ENCODE measurements around the gene SLC44A3. TPM values are rescaled to one million over a fixed set of nuclear protein-coding genes. Genes with fewer than 3 reads are reported as not detected.

SLC44A3 gene
- total and polyA plus RNA-seq, 4 experiments from 2014 or later, result 1.1 to 2.3 (median 1.9) TPM

DNA sequence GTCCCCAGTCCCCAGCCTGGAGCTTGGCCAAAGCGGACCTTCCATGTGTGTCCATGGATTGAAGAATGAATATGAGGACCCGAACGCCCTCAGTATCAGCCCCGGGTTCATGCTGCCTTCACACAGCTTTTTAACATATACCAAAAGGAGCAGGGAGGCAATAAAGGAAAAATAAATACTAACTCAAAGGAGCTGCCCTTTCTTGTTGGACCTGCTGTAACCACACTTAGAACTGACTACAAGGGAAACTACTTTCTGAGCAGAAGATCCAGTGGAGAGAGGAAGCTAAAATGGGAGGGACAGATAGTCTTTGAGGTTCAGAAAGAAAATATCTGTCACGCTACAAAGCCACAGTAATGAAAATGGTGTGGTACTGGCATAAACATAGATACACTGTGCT, 58.2 kb downstream of the SLC44A3 start:
- CTCF ChIA-PET (ENCODE audit: partially characterized antibody), result no interaction called here
- intact Hi-C loops (cut with micrococcal nuclease), result no loop called here

DNA sequence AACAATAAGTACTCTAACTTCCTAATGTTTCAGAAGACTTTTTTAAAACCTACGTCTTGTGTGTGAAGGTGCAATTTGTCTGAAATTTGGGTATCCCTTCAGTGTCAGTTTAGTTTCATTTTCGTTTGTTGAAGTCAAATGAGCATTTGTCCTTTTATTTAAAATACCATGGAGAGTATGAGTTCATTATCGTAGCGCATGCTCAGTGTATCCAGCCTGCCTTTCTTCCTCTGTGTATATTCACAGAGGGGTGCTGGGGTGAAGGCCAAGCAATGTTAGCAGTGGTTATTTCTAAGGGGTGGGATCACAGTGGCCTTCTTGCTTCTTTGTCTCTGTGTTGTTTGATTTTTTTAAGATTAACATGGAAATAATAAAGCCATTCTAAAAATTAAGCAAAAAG, 63.5 kb downstream of the SLC44A3 start:
- intact Hi-C loops (cut with micrococcal nuclease), result no loop called here
- no peaks in the 10 kb centered on the region for H3K36me3 ChIP-seq (ENCODE audit: insufficient read depth, low read length)
- DNase-seq, result peak in 4 of 5 donors; percentile 11 to 32 (median 21)
- ChIA-PET CTCF (ENCODE audit: partially characterized antibody) (no interaction called here), POLR2A (ENCODE audit: partially characterized antibody) (no interaction called here)
- Mint-ChIP-seq H3K27me3 (no peaks in the 10 kb centered on the region), H3K4me3 (peak overlapping the region; percentile 41 to 79 (median 73)), H3K9me3 (peaks cover 0 to 2% (median 0%) of the 10 kb centered on the region in 8 donors), H3K27ac (peak overlapping the region in 6 of 7 donors; percentile 40 to 88 (median 78)), H3K36me3 (no peaks in the 10 kb centered on the region), H3K4me1 (peaks cover 11 to 15% (median 11%) of the 10 kb centered on the region in 4 donors)
- no peaks in the 10 kb centered on the region for H3K9me3 ChIP-seq (ENCODE audit: control insufficient read depth in 1 of 2, low read length in 2 of 2)
- H3K4me3 ChIP-seq (ENCODE audit: low read length in 2 of 2), result peak overlapping the region in 1 of 2 donors; percentile 25
- H3K4me1 ChIP-seq (ENCODE audit: insufficient read depth, low read length), result peaks cover 6% of the 10 kb centered on the region
- no peaks in the 10 kb centered on the region for H3K27me3 ChIP-seq (ENCODE audit: insufficient read depth, low read length)
- H3K27ac ChIP-seq (ENCODE audit: low read depth, low read length), result no peak overlapping the region

More for the DNA sequence above, 58.2 kb downstream of the SLC44A3 start:
- Histone ChIP-seq H3K4me3 (ENCODE audit: low read length in 2 of 2) (no peak overlapping the region), H3K27me3 (ENCODE audit: insufficient read depth, low read length) (no peaks in the 10 kb centered on the region), H3K36me3 (ENCODE audit: insufficient read depth, low read length) (no peaks in the 10 kb centered on the region), H3K4me1 (ENCODE audit: insufficient read depth, low read length) (peaks cover 4% of the 10 kb centered on the region), H3K27ac (ENCODE audit: low read depth, low read length) (no peak overlapping the region), H3K9me3 (ENCODE audit: control insufficient read depth in 1 of 2, low read length in 2 of 2) (no peaks in the 10 kb centered on the region)
- Mint-ChIP-seq H3K4me3 (no peak overlapping the region), H3K4me1 (peaks cover 3 to 10% (median 6%) of the 10 kb centered on the region in 4 donors), H3K27me3 (peaks cover 5% of the 10 kb centered on the region in 2 donors), H3K27ac (no peak overlapping the region), H3K36me3 (no peaks in the 10 kb centered on the region), H3K9me3 (peaks cover 0 to 2% (median 0%) of the 10 kb centered on the region in 8 donors)
- POLR2A ChIA-PET (ENCODE audit: partially characterized antibody), result no interaction called here
- DNase-seq, result no peak

DNA sequence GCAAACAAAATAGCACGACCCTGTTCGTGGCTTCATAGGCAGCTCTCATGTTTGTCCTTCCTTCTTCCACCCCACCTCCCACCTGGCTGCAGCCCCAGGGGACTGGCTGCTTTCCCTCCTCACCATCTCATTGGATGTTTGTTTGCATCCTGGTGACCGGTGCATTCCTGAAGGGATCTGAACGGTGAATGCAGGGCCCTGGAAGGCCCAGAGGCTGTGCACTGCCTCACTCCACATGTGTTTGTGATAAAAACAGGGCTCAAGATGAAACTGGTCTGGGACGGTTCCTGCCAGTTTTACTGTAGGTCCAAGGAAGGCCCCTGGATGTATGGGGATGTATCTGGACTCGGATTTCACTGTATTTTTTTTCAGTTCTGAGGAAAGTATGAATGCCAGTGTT, 63.9 kb downstream of the SLC44A3 start:
- no peak for DNase-seq
- Mint-ChIP-seq H3K27ac (peak overlapping the region in 1 of 7 donors; percentile 43), H3K4me1 (peaks cover 11 to 15% (median 11%) of the 10 kb centered on the region in 4 donors), H3K27me3 (no peaks in the 10 kb centered on the region), H3K9me3 (peaks cover 0 to 2% (median 0%) of the 10 kb centered on the region in 8 donors), H3K4me3 (peak overlapping the region in 2 of 8 donors; percentile 45 to 79), H3K36me3 (no peaks in the 10 kb centered on the region)
- H3K27ac ChIP-seq (ENCODE audit: low read depth, low read length), result no peak overlapping the region
- H3K4me1 ChIP-seq (ENCODE audit: insufficient read depth, low read length), result peaks cover 6% of the 10 kb centered on the region
- no peaks in the 10 kb centered on the region for H3K36me3 ChIP-seq (ENCODE audit: insufficient read depth, low read length)
- ChIA-PET POLR2A (ENCODE audit: partially characterized antibody) (no interaction called here), CTCF (ENCODE audit: partially characterized antibody) (no interaction called here)
- intact Hi-C loops (cut with micrococcal nuclease), result no loop called here
- H3K27me3 ChIP-seq (ENCODE audit: insufficient read depth, low read length), result no peaks in the 10 kb centered on the region
- no peaks in the 10 kb centered on the region for H3K9me3 ChIP-seq (ENCODE audit: control insufficient read depth in 1 of 2, low read length in 2 of 2)
- no peak overlapping the region for H3K4me3 ChIP-seq (ENCODE audit: low read length in 2 of 2)

DNA sequence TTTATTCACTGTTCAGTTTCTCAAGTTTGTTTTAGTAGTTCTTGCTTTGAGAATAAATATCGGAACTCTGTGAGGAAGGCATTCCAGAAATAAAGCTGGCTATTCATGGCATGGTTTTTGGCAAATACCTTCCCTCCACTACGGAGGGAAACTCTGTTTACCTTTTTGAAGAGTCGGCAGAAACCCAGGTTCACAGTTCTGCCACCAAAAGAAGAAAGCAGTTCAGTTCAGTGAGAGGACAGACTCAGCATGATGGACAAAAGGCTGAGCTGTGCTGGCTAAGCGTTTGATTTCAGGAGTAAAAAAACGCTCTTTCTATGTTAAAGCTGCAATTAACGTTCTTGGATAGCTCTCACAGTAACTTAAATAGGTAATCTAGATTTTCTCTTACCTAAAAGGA, 64.3 kb downstream of the SLC44A3 start:
- Mint-ChIP-seq H3K27me3 (no peaks in the 10 kb centered on the region), H3K27ac (no peak overlapping the region), H3K36me3 (no peaks in the 10 kb centered on the region), H3K4me1 (peaks cover 11 to 15% (median 11%) of the 10 kb centered on the region in 4 donors), H3K9me3 (peaks cover 0 to 2% (median 0%) of the 10 kb centered on the region in 8 donors), H3K4me3 (peak overlapping the region in 1 of 8 donors; percentile 7)
- Histone ChIP-seq H3K4me3 (ENCODE audit: low read length in 2 of 2) (no peak overlapping the region), H3K27me3 (ENCODE audit: insufficient read depth, low read length) (no peaks in the 10 kb centered on the region), H3K4me1 (ENCODE audit: insufficient read depth, low read length) (peaks cover 6% of the 10 kb centered on the region), H3K36me3 (ENCODE audit: insufficient read depth, low read length) (no peaks in the 10 kb centered on the region), H3K27ac (ENCODE audit: low read depth, low read length) (no peak overlapping the region), H3K9me3 (ENCODE audit: control insufficient read depth in 1 of 2, low read length in 2 of 2) (no peaks in the 10 kb centered on the region)
- no peak for DNase-seq
- POLR2A ChIA-PET (ENCODE audit: partially characterized antibody), result no interaction called here
- intact Hi-C loops (cut with micrococcal nuclease), result no loop called here
- CTCF ChIA-PET (ENCODE audit: partially characterized antibody), result no interaction called here

DNA sequence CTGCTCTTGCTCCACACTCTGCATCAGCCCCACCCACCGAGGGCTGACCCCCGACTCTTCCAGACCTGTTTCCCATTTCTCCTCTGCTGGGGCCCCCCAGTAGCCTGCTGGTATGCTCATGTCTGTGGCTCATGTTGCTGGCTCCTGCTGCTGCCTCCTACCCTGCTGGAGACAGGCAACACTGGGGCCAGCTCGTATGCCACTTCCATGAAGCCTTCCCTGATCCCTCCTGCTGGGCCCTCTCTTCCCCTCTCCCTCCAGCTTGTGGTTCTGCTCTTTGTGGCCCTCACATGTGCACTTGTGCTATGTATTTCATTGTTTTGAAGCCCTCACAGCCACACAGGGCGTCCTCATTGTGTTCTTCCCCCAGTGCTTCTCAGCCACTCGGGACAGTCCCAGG, 66.2 kb downstream of the SLC44A3 start:
- no peak overlapping the region for H3K27ac Mint-ChIP-seq
- no peak for DNase-seq
- H3K4me1 Mint-ChIP-seq, result peaks cover 11 to 15% (median 11%) of the 10 kb centered on the region in 4 donors
- H3K27me3 ChIP-seq (ENCODE audit: insufficient read depth, low read length), result no peaks in the 10 kb centered on the region
- H3K27ac ChIP-seq (ENCODE audit: low read depth, low read length), result no peak overlapping the region
- ChIA-PET CTCF (ENCODE audit: partially characterized antibody) (no interaction called here), POLR2A (ENCODE audit: partially characterized antibody) (no interaction called here)
- H3K4me1 ChIP-seq (ENCODE audit: insufficient read depth, low read length), result peaks cover 6% of the 10 kb centered on the region
- no peaks in the 10 kb centered on the region for H3K36me3 Mint-ChIP-seq
- no peaks in the 10 kb centered on the region for H3K36me3 ChIP-seq (ENCODE audit: insufficient read depth, low read length)
- H3K4me3 ChIP-seq (ENCODE audit: low read length in 2 of 2), result no peak overlapping the region
- no peaks in the 10 kb centered on the region for H3K9me3 Mint-ChIP-seq
- H3K4me3 Mint-ChIP-seq, result no peak overlapping the region
- intact Hi-C loops (cut with micrococcal nuclease), result no loop called here
- no peaks in the 10 kb centered on the region for H3K9me3 ChIP-seq (ENCODE audit: control insufficient read depth in 1 of 2, low read length in 2 of 2)
- no peaks in the 10 kb centered on the region for H3K27me3 Mint-ChIP-seq

DNA sequence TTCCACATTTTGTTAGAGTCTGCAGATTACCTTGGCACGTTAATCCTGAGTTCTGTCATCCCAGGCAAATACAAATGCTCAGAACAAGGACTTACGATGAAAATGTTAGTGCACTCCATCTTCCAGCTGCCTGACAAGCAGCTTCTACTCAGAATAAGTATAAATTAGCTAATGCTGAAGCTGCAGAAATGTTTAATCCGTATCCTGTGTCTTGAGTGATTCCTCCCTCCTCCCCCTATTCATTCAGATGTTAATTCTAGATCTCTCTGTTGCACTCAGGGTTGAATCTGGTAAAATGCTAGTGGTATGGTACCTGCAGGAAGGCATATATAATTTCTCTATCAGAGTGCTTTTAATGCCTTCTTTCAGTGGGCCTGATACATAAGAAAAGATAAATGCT, 66.9 kb downstream of the SLC44A3 start:
- peaks cover 11 to 15% (median 11%) of the 10 kb centered on the region in 4 donors for H3K4me1 Mint-ChIP-seq
- no peaks in the 10 kb centered on the region for H3K36me3 Mint-ChIP-seq
- no peak overlapping the region for H3K27ac ChIP-seq (ENCODE audit: low read depth, low read length)
- CTCF ChIA-PET (ENCODE audit: partially characterized antibody), result no interaction called here
- H3K4me1 ChIP-seq (ENCODE audit: insufficient read depth, low read length), result peaks cover 6% of the 10 kb centered on the region
- POLR2A ChIA-PET (ENCODE audit: partially characterized antibody), result no interaction called here
- H3K9me3 ChIP-seq (ENCODE audit: control insufficient read depth in 1 of 2, low read length in 2 of 2), result no peaks in the 10 kb centered on the region
- no peak for DNase-seq
- H3K9me3 Mint-ChIP-seq, result no peaks in the 10 kb centered on the region
- H3K27me3 ChIP-seq (ENCODE audit: insufficient read depth, low read length), result no peaks in the 10 kb centered on the region
- no peaks in the 10 kb centered on the region for H3K36me3 ChIP-seq (ENCODE audit: insufficient read depth, low read length)
- H3K27me3 Mint-ChIP-seq, result no peaks in the 10 kb centered on the region
- no peak overlapping the region for H3K4me3 Mint-ChIP-seq
- no peak overlapping the region for H3K4me3 ChIP-seq (ENCODE audit: low read length in 2 of 2)
- intact Hi-C loops (cut with micrococcal nuclease), result no loop called here
- H3K27ac Mint-ChIP-seq, result no peak overlapping the region

DNA sequence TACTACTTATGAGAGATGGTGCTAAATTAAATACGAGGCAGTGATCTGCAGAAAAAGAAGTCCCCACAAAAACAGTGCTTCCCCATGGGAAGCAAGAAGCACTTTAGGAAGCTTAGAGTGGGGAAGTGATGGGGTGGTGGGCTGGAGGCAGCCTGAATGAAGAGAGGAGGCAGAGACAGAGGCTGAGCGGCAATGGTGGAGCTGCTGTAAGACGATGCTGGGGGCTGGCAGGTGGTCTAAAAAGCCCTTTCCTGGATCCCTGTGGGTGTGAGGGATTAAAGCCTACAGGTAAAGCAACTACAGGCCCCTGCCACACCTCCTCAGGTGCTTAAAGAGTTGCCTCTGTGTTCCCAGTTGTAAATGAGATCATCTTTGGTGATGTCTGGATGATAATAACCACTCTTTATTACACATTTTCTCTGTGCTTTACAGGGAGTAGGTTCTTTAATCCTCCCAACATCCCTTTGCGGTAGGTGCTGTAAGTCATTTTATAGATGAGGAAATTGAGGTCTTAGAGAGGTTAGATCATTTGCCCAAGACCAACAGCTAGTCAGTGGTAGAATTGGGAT, 67.5 kb downstream of the SLC44A3 start:
- ChIA-PET POLR2A (ENCODE audit: partially characterized antibody) (no interaction called here), CTCF (ENCODE audit: partially characterized antibody) (no interaction called here)
- Histone ChIP-seq H3K4me3 (ENCODE audit: low read length in 2 of 2) (no peak overlapping the region), H3K4me1 (ENCODE audit: insufficient read depth, low read length) (peaks cover 6% of the 10 kb centered on the region), H3K9me3 (ENCODE audit: control insufficient read depth in 1 of 2, low read length in 2 of 2) (no peaks in the 10 kb centered on the region), H3K27ac (ENCODE audit: low read depth, low read length) (no peak overlapping the region), H3K36me3 (ENCODE audit: insufficient read depth, low read length) (no peaks in the 10 kb centered on the region), H3K27me3 (ENCODE audit: insufficient read depth, low read length) (no peaks in the 10 kb centered on the region)
- no peaks in the 10 kb centered on the region for H3K9me3 Mint-ChIP-seq
- intact Hi-C loops (cut with micrococcal nuclease), result no loop called here
- H3K4me3 Mint-ChIP-seq, result no peak overlapping the region
- H3K4me1 Mint-ChIP-seq, result peaks cover 10 to 12% (median 10%) of the 10 kb centered on the region in 4 donors
- H3K27me3 Mint-ChIP-seq, result peaks cover 0 to under 1% of the 10 kb centered on the region in 2 donors
- peak overlapping the region in 1 of 7 donors; percentile 72 for H3K27ac Mint-ChIP-seq
- DNase-seq, result no peak
- H3K36me3 Mint-ChIP-seq, result no peaks in the 10 kb centered on the region

Data from CD4-positive, alpha-beta memory T cell (primary cell).